NB4 (cell line): Measurements from ENCODE around the gene DYSF.

Experiments
- CTCF ChIP-seq: IDR thresholded peaks from one replicate; pipeline ENCODE4 v1.5.1; 2012; ENCODE audit warnings: low read depth, low read length
- MYC ChIP-seq: IDR thresholded peaks from 2 replicates; pipeline ENCODE4 v1.6.1; 2011; ENCODE audit warnings: low read depth, low read length
- POLR2A ChIP-seq: IDR thresholded peaks from 2 replicates; pipeline ENCODE4 v1.6.1; 2011; ENCODE audit warnings: mild to moderate bottlenecking; ENCODE audit not compliant: insufficient read length; ENCODE audit errors: extremely low read depth

- TF ChIP-seq CTCF (no peak), POLR2A (no peak), MYC (no peak)
Measured at GRCh38 chr2:71596011-71596410, 142.7 kb downstream of the DYSF start.
